GM19372 (cell line): Measurements from ENCODE around the gene TUBA3C.
"Not testable (repeated sequence)": the region's sequence is repeated elsewhere in the genome, so short reads cannot be mapped to it uniquely, and the experiment has no call there.

Experiments used
- ATAC-seq: cut with Tn5 transposase; IDR thresholded peaks from one replicate; pipeline ENCODE4 v1.9.1; 2021; ENCODE audit warnings: mild to moderate bottlenecking, low read depth, moderate library complexity; ENCODE audit not compliant: unreplicated experiment

TUBA3C gene

DNA sequence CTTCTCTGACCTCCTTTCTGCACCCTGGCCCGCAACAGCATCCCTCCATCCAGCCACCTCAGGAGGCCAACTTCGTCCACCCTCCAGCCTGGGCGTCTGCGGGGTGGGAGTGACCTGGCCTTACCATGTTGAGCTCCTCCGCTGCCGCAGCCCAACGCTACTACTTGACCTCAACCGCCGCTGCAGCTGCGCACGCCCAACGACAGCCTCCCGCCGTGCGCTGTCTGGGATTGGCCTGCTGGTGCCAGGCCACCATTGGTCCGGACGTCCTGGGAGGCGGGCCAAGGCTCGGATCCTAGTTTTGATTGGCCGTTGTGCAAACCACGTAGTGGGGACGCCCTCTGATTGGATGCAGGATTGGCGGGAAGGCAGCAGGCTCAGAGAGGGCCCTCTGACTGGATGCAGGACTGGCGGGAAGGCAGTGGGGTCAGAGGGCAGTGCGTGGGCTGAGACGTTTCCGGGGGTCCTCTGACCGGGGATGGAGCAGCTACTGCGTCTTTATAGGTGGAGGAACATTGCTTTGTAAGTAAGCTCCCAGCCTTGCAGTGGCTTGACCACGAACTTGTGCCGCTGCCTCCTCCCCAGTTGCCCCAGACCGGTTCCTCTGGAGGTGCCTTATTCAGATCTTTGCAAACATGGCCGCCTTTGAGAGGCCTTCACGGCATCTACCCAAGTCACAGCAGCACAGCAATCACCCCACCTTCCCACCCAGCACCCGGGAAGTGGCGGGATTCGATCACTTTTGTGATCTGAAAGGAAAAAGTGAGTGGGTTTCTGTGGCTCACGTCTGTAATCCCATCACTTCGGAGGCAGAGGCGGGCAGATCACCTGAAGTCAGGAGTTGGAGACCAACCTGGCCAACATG is at the start of gene TUBA3C:
Gene TUBA3C (minus strand): TSS at position 204 of the 865 bp plus-strand sequence. CDS start 77 bp downstream, at position 127.
- no peak for ATAC-seq

GRCh38 chr13:19207413-19207812 is 25.8 kb upstream of the TUBA3C start:
- ATAC-seq: not testable (repeated sequence)

GRCh38 chr13:19192622-19193021 is 11.0 kb upstream of the TUBA3C start:
- ATAC-seq: not testable (repeated sequence)

GRCh38 chr13:19189911-19190310 is 8.3 kb upstream of the TUBA3C start:
- not testable (repeated sequence) for ATAC-seq

GRCh38 chr13:19189368-19189767 is 7.7 kb upstream of the TUBA3C start:
- not testable (repeated sequence) for ATAC-seq

GRCh38 chr13:19185865-19186645 is 4.4 kb upstream of the TUBA3C start:
- ATAC-seq: no peak

DNA sequence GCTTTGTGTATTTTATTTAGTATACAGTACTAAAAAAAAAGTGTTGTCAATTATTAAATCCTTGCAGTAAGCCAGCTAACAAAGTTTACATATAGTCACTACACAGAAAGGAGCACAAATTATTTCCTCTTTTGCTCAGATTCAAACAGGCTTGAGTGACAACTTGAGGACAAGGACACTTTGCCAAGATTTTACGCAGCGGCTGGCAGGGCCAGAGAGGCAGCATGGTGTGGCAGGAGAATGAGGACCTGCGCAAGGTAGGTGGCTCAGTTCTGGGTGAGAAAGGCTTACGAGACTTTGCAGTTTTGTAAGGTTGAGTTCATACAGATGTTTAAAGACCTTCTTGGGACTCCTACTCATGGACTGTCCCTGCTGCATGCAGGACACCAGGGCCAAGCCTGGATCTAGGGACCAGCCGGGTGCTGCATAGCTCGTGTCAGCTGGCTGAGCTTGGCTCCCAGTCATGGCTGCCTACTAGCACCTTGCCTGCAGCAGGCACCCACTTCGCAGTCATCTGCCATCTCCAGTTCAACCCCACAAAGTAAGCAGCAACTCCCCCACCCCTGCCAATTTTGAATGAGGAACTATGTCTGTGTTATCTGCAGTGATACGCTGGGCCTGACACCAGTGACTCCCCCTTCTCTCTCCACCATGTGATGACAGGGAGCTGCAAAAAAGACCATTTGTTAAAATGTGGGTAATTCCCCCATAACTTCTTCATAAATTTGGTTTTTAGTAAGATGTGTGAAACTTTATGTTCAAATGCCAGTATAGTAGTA is 3.7 kb upstream of the TUBA3C start:
- ATAC-seq: no peak

- no peak for ATAC-seq
Measured at GRCh38 chr13:19184176-19184575, 2.6 kb upstream of the TUBA3C start.

GRCh38 chr13:19183676-19184075 is 2.1 kb upstream of the TUBA3C start:
- no peak for ATAC-seq

DNA sequence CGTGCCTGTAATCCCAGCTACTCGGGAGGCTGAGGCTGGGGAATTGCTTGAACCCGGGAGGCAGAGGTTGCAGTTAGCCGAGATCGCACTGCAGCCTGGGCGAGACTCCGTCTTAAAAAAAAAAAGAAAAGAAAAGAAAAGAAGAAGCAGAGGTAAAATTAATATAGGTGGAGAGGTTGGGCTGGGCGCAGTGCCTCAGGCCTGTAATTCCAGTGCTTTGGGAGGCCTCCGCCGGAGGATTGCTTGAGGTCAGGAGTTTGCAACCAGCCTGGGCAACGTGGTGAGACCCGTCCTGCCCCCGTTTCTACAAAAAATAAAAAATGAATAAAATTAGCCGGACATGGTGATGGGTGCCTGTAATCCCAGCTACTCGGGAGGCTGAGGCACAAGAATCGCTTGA is 912 bp upstream of the TUBA3C start:
- no peak for ATAC-seq

DNA sequence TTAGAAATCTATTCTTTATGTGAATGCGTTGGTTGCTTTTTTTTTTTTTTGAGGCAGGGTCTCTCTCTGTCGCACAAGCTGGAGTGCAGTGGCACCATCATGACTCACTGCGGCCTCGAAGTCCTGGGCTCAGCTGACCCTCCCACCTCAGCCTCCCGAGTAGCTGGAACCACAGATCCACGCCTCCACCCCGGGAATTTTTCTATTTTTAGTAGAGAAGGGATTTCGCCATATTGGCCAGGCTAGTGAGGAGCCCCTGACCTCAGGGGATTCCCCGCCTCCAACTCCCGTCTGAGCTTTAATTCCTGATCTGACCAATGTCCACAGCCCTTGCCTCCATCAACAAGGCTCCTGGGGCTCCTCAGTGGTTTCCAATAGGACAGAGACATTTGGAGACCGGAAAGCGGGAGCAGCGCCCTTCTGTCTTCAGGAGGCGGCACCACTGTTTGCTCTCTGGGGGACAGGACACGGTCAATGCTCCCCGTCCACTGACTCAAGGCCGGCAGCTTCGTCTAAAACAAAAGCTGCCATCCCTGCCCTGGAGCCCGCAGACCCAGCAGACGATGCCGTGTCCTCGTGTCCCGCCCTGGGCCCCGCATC is 503 bp downstream of the TUBA3C start:
- no peak for ATAC-seq

- ATAC-seq: no peak
Measured at GRCh38 chr13:19179916-19180315, 1.7 kb downstream of the TUBA3C start.

DNA sequence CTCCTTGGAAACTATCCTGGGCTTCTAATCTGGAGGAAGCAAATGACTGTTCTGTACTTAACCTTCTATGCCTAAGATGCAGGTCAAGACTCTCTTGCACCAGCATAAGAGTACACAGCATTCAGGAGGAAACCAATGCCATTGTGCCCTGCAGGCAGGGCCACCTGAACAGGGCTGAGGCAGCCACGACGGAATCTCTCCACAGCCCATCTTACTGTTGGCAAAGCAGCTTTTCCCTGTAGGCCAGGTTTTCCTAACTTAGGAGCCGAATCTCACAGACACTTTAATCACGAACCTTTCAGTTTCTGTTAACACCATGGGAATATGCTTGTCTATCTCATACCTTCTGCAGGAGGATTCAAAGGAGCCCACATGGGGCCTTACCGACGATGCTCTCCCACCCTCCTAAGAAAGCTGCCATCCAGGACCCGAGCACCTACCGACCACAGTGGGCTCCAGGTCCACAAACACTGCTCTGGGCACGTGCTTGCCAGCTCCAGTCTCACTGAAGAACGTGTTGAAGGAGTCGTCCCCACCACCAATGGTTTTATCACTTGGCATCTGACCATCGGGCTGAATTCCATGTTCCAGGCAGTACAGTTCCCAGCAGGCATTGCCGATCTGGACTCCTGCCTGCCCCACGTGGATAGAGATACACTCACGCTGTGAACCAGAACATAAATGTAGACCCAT is 2.6 kb downstream of the TUBA3C start:
- no peak for ATAC-seq

DNA sequence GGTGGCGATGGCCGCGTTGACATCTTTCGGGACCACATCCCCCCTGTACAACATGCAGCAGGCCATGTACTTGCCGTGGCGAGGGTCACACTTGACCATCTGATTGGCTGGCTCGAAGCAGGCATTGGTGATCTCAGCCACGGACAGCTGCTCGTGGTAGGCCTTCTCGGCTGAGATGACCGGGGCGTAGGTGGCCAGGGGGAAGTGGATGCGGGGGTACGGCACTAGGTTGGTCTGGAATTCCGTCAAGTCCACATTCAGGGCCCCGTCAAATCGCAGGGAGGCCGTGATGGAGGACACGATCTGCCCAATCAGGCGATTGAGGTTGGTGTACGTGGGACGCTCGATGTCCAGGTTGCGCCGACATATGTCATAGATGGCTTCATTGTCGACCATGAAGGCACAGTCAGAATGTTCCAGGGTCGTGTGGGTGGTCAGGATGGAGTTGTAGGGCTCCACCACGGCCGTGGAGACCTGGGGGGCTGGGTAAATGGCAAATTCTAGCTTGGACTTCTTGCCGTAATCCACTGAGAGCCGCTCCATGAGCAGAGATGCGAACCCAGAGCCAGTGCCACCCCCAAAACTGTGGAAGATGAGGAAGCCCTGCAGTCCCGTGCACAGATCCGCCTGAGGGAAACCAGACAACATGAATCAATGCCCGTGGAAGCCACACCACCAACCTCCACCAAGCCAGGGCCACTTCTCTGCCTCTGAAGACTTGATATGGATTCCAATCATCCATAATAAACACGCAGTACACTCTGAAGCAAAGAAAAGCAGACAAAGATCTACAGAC is 4.4 kb downstream of the TUBA3C start:
- ATAC-seq: not testable (repeated sequence)

GRCh38 chr13:19173752-19174151 is 7.9 kb downstream of the TUBA3C start:
- ATAC-seq: no peak

DNA sequence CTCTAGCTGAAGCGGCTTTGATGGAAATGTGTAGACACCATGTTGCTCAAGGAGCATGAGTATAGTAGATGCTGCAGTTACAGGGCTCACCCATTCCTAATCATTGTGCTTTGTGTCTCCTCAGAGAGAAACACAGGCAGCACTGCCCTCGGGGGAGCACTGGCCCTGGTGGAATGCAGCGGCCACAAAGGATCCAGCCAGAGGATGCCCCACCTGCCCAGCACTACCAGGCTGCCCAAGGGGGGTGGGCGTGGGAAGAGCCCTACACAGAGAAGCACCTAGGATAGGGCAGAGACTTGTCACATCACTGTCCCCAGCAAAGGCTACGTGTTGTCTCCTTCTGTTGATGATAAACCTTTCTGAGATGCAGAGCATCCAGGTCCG is 9.0 kb downstream of the TUBA3C start:
- ATAC-seq: no peak

- no peak for ATAC-seq
Measured at GRCh38 chr13:19172007-19172646, 9.5 kb downstream of the TUBA3C start.

GRCh38 chr13:19171563-19171962 is 10.1 kb downstream of the TUBA3C start:
- ATAC-seq: no peak

DNA sequence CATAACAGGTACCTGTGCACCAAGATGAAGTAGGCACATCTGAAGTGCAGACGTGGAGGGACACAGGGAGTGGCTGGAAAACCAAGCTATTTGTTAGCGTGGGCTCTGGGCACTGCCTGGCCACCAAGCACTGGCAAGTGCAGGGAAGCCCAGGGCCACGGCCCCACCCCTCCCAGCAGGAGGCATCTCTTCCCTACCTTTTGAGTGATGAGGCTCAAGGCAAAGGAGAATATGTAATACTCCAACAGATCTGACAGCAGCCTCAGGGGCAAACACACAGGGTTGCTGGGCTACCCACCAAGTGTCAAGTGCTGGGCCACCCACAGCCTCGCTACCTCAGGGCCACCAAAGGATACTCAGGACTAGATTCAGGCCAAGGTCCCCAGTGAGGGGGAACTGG is 11.6 kb downstream of the TUBA3C start:
- no peak for ATAC-seq
